K562 (cell line): ENCODE results near the gene TCF12. TPM values are rescaled to one million over a fixed set of nuclear protein-coding genes. Genes with fewer than 3 reads are reported as not detected.
A peak's percentile ranks its signal among the peaks of the same experiment; 100 is the strongest.

ENCODE experiments used
- ARID2 ChIP-seq: fragments of 450-650 bp; IDR thresholded peaks from 2 replicates; pipeline ENCODE4 v1.6.1; 2017; ENCODE audit warnings: antibody characterized with exemption, mild to moderate bottlenecking
- ARNT ChIP-seq, 2 experiments: fragments of 450-650 bp; IDR thresholded peaks; 2 replicates each; pipeline ENCODE4 v1.6.1; 2016; ENCODE audit warnings: mild to moderate bottlenecking in 1 of 2
- CEBPB ChIP-seq: fragments of 450-650 bp; IDR thresholded peaks from 2 replicates; pipeline ENCODE4 v1.6.1; 2016; ENCODE audit warnings: missing genetic modification characterization, missing compliant biosample characterization
- COPS2 ChIP-seq: fragments of 450-650 bp; conservative IDR thresholded peaks from 2 replicates; pipeline ENCODE4 v1.6.1; 2016; ENCODE audit warnings: mild to moderate bottlenecking, moderate library complexity
- DNMT1 ChIP-seq: fragments of 450-650 bp; IDR thresholded peaks from 2 replicates; pipeline ENCODE4 v1.6.1; 2016; ENCODE audit warnings: antibody characterized with exemption, mild to moderate bottlenecking
- EGR1 ChIP-seq: fragments of 450-650 bp; conservative IDR thresholded peaks from 2 replicates; pipeline ENCODE4 v1.6.1; 2017; ENCODE audit warnings: mild to moderate bottlenecking
- ELF1 ChIP-seq: fragments of 200-800 bp; sonication (Bioruptor generic); IDR thresholded peaks from 2 replicates; pipeline ENCODE4 v1.6.1; 2016; ENCODE audit warnings: missing genetic modification characterization, missing compliant biosample characterization
- EP400 ChIP-seq: fragments of 450-650 bp; IDR thresholded peaks from 2 replicates; pipeline ENCODE4 v1.6.1; 2017; ENCODE audit warnings: antibody characterized with exemption, mild to moderate bottlenecking, moderate library complexity
- ETV6 ChIP-seq, 3 experiments: fragments of 150-350 bp in 1 of 3; sonication (generic) in 1 of 3; formaldehyde crosslinking in 1 of 3; IDR thresholded peaks; 2 replicates each; pipeline versions ENCODE4 v1.6.1 to v1.8.0; 2014 to 2022; ENCODE audit warnings: borderline replicate concordance in 2 of 3, low read depth in 2 of 3, antibody characterized with exemption in 1 of 3, low read length in 1 of 3, mild to moderate bottlenecking in 1 of 3, missing genetic modification reagents in 1 of 3
- HMBOX1 ChIP-seq: sonication (generic); IDR thresholded peaks from 2 replicates; pipeline ENCODE4 v1.6.1; 2016
- IRF1 ChIP-seq: sonication (generic); formaldehyde crosslinking; IDR thresholded peaks from 2 replicates; pipeline ENCODE4 v1.8.0; 2022; ENCODE audit warnings: missing genetic modification reagents, mild to moderate bottlenecking, borderline replicate concordance
- JUNB ChIP-seq: fragments of 450-650 bp; formaldehyde crosslinking; conservative IDR thresholded peaks from 2 replicates; pipeline ENCODE4 v1.4.0; 2020; ENCODE audit warnings: mild to moderate bottlenecking
- MAX ChIP-seq: sonication (generic); formaldehyde crosslinking; IDR thresholded peaks from 2 replicates; pipeline ENCODE4 v1.9.0; 2022; ENCODE audit warnings: mild to moderate bottlenecking, missing genetic modification reagents
- MCM3 ChIP-seq: fragments of 450-650 bp; IDR thresholded peaks from 2 replicates; pipeline ENCODE4 v1.6.1; 2016
- NCOR1 ChIP-seq: fragments of 450-650 bp; IDR thresholded peaks from 2 replicates; pipeline ENCODE4 v1.6.1; 2016; ENCODE audit warnings: mild to moderate bottlenecking, moderate library complexity
- NRF1 ChIP-seq, 2 experiments: fragments of 450-650 bp; IDR thresholded peaks in 1 of 2; conservative IDR thresholded peaks in 1 of 2; 2 replicates each; pipeline ENCODE4 v1.6.1; 2014; ENCODE audit warnings: mild to moderate bottlenecking in 2 of 2
- PYGO2 ChIP-seq: fragments of 450-650 bp; IDR thresholded peaks from 2 replicates; pipeline ENCODE4 v1.6.1; 2016; ENCODE audit warnings: mild to moderate bottlenecking, missing genetic modification characterization, moderate library complexity, missing compliant biosample characterization
- RFX7 ChIP-seq: fragments of 250-450 bp; sonication (Bioruptor Pico); IDR thresholded peaks from 2 replicates; pipeline ENCODE4 v1.5.1; 2021; ENCODE audit warnings: mild to moderate bottlenecking
- SIX5 ChIP-seq, 2 experiments: IDR thresholded peaks; 2 replicates each; pipeline ENCODE4 v1.6.1; 2011; ENCODE audit warnings: low read length in 2 of 2, borderline replicate concordance in 1 of 2, low read depth in 1 of 2, mild to moderate bottlenecking in 1 of 2, moderate library complexity in 1 of 2; ENCODE audit not compliant: insufficient read depth in 1 of 2
- SMAD2 ChIP-seq: fragments of 150-350 bp; IDR thresholded peaks from 2 replicates; pipeline ENCODE4 v1.6.1; 2014; ENCODE audit warnings: low read depth, mild to moderate bottlenecking, low read length
- ZFPM2 ChIP-seq: fragments of 250-450 bp; sonication (Bioruptor Pico); IDR thresholded peaks from 2 replicates; pipeline ENCODE4 v1.5.1; 2022; ENCODE audit warnings: mild to moderate bottlenecking
- ZNF143 ChIP-seq: sonication (generic); formaldehyde crosslinking; IDR thresholded peaks from 2 replicates; pipeline ENCODE4 v1.9.0; 2022; ENCODE audit warnings: mild to moderate bottlenecking, missing genetic modification reagents
- ZNF217 ChIP-seq: sonication (generic); formaldehyde crosslinking; IDR thresholded peaks from 2 replicates; pipeline ENCODE4 v1.8.0; 2022; ENCODE audit warnings: mild to moderate bottlenecking, missing genetic modification reagents
- polyA plus RNA-seq, 8 experiments: library from polyadenylated mRNA; depleted of rRNA in 4 of 8; stranded (reverse) in 5 of 8; unstranded in 3 of 8; fragments of >200 nt; fragmentation: Nextera tagmentation in 2 of 8; fragmentation: Illumina TruSeq in 1 of 8; extraction: Ambion mirVana in 2 of 8; extraction: Trizol in 1 of 8; gene quantifications; 2 replicates each; pipeline versions ENCODE4 v1.2.1 to v1.2.3, GENCODE V29; 2011 to 2014; ENCODE audit warnings: inconsistent platforms in 1 of 8, missing spikeins in 1 of 8
- total RNA-seq, 7 experiments: library from RNA; depleted of rRNA in 6 of 7; stranded (reverse); fragments of >200 nt in 6 of 7; fragmentation: Illumina TruSeq in 2 of 7; extraction: Trizol in 2 of 7; gene quantifications; 2 replicates each; pipeline versions ENCODE4 v1.2.1 to v1.2.3, GENCODE V29; 2011 to 2021; ENCODE audit warnings: low replicate concordance in 1 of 7

The TCF12 gene
- total and polyA plus RNA-seq, 9 of the 15 experiments (the other 6 are each of a cell fraction or from before 2014, with no cell fraction given), result 10.5 to 132 (median 52.9) TPM

- TF ChIP-seq DNMT1, result no peak
- TF ChIP-seq ZNF217 (CRISPR knock-in tag), result no peak
- peak; percentile 65; the same call in 1 of the 2 replicates for TF ChIP-seq CEBPB (tag)
- 0 out of 2 replicates have a peak, but pooled peaks have one; percentile 35 for TF ChIP-seq ARID2
- TF ChIP-seq ZNF143, result no peak
- TF ChIP-seq SIX5 (IDR thresholded peaks at IDR 0.05; ENCODE audit: borderline replicate concordance in 1 of 2, insufficient read depth in 1 of 2, low read depth in 1 of 2, low read length in 2 of 2), result no peak
- peak; percentile 78 for TF ChIP-seq ELF1
- no peak for TF ChIP-seq ETV6 (IDR thresholded peaks at IDR 0.05; ENCODE audit: borderline replicate concordance in 1 of 2, low read depth in 2 of 2, low read length in 1 of 2)
- no peak for TF ChIP-seq ETV6 (CRISPR knock-in tag; IDR thresholded peaks at IDR 0.05; ENCODE audit: borderline replicate concordance)
- no peak for TF ChIP-seq ZFPM2
- peak; percentile 75 for TF ChIP-seq EGR1
- no peak for TF ChIP-seq JUNB (CRISPR knock-in tag)
- no peak; the same call in 1 of the 2 replicates for TF ChIP-seq MAX (CRISPR knock-in tag)
- no peak for TF ChIP-seq ARNT (IDR thresholded peaks at IDR 0.05)
- TF ChIP-seq IRF1 (CRISPR knock-in tag), result no peak
- no peak for TF ChIP-seq COPS2
- TF ChIP-seq HMBOX1, result no peak
- no peak for TF ChIP-seq PYGO2 (tag)
- no peak for TF ChIP-seq RFX7 (CRISPR knock-in tag)
- TF ChIP-seq EP400, result peak; percentile 55
- no peak for TF ChIP-seq SMAD2
- TF ChIP-seq NRF1 (conservative IDR thresholded peaks at IDR 0.05 in 1 of 2, IDR thresholded peaks at IDR 0.05 in 1 of 2), result peak; percentile 87 to 89
- no peak for TF ChIP-seq MCM3
- TF ChIP-seq NCOR1, result peak; percentile 59
Measured at GRCh38 chr15:56886932-56887781, 31.3 kb upstream of the TCF12 start (continued).
